RPMI8226 (cell line): ENCODE measurements around the gene FHIT.

ENCODE experiments used
- DNase-seq: peaks from one replicate; pipeline ENCODE4 v3.0.0-alpha.2; 2015

Gene FHIT

DNA sequence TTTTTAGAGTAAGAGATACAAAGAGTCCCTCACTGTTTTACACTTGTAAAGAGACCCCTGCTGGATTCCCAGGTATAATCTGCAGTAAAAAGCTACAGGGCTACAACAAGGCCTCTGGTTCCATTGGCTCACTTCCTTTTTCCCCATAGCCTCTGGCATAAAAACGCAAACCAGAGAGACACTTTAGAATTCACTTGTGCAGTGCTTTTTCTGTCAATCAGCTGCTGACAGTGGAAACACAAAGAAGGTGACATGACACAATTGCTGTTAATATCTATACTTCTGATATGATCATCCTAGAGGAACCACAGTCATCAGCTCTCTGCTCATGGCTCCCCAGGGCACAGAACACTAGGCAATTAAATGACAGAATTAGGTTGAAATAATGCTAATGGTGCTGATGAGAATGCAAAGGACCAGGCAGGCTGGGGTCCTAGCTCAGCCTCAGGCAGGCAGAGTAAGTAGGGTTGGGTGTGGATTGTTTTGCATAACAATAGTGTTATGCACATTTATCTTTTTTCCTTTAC is 1533.5 kb downstream of the FHIT start:
- DNase-seq, result no peak

DNA sequence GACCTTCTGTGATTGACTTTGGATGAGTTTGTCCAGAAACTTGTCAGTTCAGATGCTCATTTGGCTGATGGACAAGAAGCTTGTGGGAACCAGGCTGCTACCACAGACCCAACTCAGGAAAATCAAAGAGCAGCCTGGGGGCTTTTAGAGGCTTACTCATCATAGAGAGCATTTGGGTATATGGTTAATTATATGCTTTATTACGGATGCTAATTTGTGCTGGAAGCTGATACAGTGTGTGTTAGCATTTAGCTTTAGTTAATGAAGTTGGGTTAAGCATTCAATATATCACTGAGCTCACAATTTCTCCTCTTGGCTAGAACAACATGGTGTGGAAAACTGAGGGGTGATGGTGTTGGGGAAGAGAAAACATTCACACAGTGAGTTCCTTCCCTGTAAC is 1537.2 kb downstream of the FHIT start:
- DNase-seq, result no peak

- no peak for DNase-seq
Observed at GRCh38 chr3:59710554-59710953, 1540.7 kb downstream of the FHIT start.

- no peak for DNase-seq
Observed at GRCh38 chr3:59709702-59710553, 1541.3 kb downstream of the FHIT start.

DNA sequence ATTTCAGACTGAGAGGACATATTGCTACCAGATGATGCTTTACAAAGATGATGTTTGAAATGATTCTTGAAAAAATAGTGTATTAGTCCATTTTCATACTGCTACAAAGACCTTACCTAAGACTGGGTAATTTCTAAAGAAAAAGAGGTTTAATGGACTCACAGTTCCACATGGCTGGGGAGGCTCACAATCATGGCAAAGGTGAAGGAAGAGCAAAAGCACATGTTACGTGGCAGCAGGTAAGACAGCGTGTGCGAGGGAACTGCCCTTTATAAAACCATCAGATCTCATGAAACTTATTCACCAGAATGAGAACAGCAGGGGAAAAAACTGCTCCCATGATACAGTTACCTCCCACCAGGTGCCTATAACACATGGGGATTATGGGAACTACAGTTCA is 1543.0 kb downstream of the FHIT start:
- DNase-seq, result no peak

GRCh38 chr3:59704292-59704691 is 1547.0 kb downstream of the FHIT start:
- no peak for DNase-seq

DNA sequence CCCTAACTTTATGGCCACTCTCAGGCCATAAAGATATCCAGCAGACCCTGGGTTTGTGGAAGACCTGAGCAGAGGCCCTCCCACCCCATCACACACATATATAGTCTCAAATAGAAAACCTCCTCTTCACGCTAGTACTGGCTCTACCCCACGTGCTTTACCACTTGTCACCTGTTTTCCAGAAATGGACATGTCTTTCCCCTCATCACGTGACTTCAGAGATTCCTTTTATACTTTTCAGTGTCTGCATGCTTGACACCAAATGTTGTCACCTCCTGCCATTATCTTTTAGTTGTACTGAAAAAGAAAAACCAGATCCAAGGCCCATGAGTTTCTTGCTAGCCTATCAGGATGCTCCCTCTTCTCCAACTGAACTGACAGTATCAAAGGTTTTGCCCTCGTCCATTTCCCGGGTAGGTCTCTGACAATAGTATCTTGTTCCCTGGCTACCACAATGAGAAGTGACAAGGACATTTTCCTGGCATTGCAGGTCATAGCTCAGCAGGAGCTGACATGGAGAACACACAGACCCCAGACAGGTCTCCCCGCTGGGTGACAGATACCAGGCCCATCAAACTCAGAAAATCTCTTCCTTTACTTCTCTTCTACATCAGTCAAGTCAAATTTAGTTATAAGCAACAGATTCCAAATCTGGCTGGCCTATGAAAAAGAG is 1551.5 kb downstream of the FHIT start:
- no peak for DNase-seq
